HK-2 (cell line): ENCODE data around the gene HSD11B2.
A peak's percentile ranks its signal among the peaks of the same experiment; 100 is the strongest.

Source experiments
- DNase-seq: peaks from one replicate; pipeline ENCODE4 v3.0.0-alpha.2; 2018; ENCODE audit not compliant: unreplicated experiment

The HSD11B2 gene

DNA sequence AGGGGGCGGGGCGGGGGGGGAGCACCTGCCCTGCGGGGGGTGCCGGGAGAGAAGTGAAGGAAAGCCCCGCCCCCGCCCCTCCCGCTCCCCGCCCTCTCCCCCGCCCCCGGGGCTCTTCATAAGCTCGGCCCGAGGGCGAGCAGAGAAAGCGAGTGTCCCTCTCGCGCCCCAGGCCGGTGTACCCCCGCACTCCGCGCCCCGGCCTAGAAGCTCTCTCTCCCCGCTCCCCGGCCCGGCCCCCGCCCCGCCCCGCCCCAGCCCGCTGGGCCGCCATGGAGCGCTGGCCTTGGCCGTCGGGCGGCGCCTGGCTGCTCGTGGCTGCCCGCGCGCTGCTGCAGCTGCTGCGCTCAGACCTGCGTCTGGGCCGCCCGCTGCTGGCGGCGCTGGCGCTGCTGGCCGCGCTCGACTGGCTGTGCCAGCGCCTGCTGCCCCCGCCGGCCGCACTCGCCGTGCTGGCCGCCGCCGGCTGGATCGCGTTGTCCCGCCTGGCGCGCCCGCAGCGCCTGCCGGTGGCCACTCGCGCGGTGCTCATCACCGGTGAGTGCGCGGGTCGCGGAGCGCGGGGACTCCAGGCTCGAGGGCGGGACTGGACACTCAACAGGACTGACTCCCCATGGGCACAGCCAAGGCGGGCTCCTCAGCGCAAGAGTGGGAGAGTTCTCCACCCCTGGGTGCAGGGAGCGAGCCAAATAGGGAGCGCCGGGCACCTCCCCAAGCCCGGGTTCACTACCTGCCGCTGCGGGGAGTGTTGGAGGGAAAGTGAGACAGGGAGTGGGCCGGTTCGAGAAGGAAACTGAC is at the start of gene HSD11B2:
Gene HSD11B2 (plus strand): TSS at position 145 of the 798 bp plus-strand sequence. CDS start 128 bp downstream, at position 273.
- DNase-seq: peak; percentile 71

DNA sequence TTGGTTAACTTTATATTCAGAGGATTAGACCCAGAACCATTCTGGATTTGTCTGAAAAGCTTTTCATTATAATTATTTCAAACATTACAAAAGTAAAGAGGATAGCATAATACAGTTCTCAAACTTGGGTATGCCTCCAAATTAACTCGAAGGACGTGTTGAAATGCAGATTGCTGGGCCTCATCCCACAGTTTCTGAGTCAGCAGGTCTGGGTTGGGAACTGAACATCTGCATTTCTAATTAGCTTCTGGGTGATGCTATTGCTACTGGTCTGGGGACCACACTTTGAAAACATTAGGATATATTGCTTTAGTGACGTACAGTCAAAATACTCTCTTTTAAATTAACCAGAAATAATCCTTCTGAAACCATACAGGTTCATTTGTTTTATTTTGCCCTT is 47.6 kb upstream of the HSD11B2 start:
- DNase-seq: no peak

DNA sequence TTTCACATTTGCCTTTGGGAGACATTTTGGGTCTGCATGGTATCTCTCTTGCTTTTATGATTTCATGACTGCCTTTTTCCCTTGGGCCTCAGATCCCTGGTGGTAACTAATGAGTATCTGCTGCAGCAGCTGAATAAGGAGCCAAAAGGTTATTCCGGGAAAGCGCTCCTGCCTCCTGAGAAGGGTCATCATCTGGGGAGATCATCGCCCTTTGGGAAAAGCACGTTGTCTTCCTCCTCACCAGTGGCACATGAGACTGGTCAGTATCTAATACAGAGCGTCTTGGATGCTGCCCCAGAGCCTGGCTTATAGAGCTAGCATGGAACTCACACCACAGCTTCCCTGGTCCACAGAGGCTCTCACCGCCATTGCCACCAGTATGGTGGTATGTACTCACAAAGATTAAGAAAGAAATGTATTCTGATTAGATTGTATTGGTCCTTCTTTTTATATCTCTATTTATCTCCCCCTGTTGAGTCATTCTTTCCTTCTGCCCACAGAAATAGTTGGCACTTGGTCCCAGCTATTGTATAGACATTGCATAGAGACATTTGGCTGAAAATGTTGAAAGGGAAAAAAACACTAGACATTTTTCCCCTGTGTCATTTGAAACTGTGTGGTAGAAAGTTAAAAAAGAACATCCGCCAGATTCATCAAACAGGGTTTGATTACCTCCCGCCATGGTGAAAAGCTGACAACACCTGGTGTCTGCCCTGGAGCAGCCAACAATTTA is 46.0 kb upstream of the HSD11B2 start:
- no peak for DNase-seq

DNA sequence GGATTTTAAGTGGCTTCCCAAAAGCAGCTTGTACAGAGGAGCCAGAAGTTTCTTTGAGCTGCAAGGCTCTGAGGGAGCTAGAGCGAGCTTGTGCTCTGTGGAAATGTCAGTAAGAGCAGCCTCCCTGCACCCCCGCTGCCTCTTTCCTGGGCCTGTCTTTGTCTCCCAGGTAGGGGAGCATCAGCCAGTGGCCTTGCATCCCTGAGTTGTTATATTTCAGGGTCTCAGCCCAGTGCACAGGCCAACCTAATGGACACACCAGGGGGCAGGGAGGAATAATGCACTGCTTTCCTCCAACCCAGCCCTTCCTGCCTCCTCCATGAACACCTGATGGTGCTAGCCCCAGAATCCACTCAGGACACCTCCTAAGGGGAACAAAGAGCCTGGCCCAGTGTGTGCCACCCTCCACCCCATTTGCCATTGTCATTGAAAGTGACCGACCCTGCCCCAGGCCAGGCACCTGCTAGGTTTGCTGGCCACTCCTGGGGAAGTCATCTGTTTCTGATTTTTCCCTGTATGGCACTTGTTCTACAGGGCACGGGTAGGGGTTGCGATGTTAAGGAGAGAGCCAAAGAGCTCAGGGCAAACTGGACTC is 44.0 kb upstream of the HSD11B2 start:
- no peak for DNase-seq

DNA sequence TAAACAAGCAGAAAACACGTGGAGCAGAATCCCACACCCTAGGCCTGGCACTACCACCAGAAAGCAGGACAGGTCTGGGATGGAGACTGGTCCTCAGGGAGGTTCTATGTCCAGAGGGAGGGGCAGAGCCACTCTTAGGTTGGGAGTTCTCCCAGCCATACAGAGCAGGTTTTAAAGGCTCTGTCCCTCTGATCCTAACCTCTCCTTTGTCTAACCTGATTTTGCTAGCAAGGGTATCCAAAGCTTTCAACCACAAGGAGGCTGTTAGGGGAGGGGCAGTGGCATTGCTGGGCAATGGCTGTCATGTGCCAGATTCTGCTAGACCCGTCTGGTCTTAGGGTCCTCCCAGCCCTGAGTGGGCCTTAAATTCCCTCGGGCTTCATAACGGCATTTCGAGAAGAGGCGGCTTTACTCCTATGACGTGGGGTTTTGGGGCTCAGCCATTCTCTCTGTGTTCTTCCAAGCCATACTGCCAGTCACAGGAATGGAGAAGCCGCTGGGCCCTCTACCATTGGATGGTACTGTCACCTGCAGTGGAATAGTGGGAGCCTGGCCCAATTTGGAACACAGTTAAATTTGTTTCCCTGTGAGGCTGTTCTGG is 43.3 kb upstream of the HSD11B2 start:
- DNase-seq: no peak

DNA sequence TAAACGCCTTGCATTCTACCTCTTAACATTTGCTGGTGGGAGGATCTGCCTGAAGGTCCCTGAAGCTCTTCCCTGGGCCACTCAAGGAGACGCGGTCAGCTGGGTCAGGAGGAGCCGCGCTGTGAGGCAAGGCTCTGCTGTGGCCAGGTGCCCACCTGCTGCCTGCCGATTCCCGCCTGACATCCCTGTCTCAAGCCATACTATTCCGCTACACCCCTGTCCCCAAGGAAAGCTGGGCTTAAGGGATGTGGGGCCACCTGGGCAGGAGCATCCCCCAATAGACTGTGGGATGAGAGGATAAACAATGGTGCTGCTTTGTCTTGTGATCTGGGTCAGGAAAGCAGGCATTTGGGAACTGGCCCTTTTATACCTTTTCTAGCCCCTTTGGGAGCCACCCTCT is 42.7 kb upstream of the HSD11B2 start:
- DNase-seq: no peak

DNA sequence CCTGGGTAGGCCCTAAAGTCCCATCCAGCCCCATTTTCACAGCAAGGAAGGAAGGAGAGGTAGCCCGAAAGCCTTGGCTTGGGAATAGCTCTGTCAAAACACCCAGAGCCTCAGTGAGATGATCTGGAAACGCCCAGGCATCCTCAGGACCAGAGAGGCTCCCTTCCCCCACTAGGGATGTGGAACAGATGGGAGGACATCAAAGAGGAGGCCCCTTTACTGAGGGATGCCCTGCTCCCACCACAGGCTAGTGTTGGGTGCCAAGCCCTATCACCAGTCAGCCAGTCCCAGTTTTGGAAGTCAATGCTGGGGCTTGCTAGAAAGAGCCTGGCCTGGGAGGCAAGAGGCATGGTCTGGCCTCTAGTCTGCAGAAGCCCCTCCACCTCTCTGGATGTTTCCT is 42.3 kb upstream of the HSD11B2 start:
- DNase-seq: no peak

DNA sequence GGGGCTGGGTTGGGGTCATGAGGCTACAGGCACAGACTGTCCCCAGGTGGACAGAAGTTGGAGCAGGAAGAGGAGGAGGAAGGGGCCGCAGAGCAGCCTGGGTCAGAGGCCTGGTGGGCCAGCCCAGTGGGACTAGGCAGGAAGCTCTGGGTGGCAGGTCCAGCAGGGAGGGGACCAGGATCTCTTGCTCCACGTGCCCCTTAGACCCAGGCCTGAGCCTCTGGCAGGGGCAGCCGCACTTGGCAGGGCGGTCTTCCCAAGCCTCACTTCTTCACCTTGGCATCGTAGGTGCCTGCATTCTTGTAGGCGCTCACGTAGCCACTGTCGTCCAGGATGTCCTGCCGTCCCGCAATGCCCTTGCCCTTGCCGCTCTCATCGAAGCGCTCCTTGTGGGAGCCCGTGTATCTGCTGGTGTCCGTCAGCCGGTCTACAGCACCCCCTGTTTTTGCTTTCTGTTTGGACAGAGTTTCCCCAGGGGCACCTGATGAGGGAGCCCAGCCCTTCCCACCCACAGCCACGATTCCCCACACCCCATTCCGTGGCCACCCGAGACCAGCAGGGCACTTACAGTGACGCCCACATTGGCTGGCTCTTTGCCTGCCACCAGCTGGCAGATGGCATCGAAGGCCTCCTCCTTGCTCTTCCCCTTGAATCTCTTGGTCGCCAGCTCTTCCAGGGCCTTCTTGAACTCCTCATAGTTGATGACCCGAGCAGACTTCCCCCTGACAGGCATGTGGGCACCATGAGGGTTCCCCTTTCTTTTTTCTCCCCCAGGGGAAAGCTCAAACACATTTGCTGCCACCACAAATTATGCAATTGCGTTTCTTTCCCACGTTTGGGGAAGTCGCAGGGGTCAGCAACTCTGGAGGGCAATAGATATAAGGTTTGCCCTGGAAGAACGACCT is 40.8 kb upstream of the HSD11B2 start:
- no peak for DNase-seq

DNA sequence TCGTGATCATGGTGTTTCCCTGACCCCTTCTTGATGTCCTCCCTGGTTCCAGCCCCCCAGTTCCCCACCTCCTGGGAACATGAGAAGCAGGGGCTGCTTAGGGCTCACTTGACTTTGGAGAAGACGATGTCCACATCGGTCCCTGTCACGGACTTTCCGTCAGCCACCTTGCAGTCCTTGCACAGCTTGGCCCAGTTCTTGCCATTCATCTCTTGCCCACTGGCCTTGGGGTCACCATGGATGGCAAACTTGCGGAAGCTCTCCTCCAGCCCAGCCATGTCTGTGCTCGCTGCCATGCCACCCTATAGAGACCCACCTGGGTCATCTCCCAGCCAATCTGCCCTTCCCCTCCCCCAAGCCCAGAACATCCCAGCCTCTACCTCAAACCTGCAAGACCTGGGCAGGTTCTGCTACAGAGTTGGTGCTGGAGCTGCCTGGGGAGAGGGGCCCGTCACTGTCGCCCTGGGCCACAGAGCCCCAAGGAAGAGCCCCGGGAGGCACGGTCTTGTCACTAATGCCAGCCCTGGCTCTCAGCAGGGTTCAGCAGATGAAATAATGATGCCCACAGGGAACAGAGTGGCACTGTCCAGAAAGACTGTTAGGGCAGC is 40.0 kb upstream of the HSD11B2 start:
- DNase-seq: no peak

DNA sequence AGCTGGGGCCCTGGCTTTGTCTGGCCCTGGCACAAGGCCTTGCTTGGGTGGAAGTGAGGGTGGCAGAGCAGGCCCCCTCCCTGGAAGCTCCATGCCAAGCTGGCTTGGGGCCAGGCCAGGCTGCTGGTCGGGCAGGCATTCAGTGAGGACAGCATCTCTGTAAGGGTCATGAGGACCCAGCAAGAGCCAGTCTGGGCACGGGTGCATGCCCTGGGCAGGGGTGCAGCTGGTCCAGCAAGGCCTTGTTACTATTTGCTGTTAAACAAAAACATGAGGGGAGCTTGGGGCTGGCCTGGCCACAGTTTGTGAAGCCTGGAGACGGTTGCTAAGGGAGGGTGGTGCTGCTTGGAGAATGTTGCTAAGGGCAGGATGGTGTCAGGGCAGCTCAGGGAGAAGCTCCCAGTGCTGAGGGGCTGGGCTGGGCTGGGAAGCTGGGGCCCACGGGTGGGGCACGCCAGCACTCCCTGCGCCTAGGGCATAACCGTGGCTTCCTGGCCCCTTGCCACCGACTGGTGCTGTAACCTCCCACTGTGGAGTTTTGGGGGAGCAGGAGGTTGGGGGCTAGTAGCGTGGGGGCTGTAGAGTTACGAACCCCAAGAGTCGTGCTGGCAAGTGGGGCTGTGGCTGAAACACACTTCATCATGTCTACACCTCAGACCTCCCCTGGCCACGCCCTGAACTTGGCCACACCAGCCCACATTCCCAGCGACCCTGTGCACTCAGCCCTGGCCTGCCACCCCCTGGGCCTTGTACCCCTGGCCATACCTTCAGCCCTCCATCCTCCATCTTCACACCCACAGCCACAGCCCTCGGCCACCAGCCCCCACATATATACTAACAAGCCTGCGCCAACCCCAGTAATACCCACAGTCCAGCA is 39.3 kb upstream of the HSD11B2 start:
- no peak for DNase-seq

DNA sequence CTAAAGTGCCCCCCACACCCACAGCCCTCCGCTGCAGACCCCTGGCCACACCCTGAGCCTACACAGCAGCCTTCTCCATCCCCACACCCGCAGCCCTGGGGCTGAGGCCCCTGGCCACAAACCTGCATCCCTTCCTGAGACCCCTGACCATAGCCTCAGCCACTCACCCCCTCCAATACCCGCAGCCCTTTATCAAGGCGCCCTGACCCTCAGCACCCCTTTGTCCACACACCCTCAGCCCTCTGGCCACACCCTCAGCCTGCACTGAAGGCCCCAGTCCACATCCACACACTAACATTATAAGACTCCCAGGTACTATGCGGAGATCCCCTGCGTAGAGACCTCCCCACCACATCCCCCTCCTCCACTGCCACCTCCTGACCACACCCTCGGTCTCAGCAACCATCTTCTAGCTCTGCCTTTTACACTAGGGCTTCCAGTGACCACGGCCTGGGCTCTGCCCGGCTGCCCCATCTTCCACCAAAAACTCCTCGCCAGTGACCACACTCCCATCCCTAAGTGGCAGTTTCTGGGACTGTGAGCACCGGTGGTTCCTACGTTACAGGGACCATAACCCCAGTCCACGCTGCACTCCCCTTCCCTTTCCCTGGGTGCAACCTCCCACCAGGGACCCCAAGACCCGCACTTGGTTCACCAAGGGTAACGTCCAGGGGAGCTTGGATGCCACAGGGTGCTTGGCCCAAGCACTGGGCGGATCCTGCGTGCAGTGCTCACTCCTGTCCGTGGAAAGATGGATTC is 38.4 kb upstream of the HSD11B2 start:
- no peak for DNase-seq

DNA sequence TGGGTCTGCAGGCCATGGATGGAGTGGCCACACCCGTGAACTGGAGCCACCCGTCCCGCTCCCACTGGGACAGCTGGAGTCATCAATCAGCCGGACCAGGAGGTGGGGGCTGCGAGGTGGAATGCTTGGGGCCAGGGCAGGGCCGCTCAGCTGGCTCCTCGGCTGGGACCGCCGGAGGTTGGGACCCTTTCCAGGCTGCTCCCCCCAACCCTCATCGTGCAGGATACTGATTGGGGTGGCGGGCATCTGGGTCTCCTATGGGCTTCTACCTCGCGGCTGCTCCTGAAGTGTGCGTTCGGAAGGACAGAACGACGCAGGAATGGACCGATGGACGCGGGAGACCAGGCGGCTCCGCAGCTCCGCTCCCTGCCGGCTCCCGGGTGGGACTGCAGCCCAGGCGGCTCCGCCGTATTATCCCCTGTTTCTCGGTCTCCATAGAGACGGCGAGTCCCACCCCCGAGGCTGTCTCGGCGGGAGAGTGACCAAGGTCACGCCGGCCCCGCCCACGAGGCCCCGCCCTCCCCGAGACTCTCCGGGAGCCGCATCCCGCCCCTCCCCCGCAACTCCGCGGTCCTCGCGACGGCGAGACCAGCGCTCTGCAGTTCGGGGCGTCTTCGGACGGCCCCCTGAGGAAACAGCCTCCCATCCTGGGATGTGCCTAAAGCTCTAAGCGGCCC is 37.7 kb upstream of the HSD11B2 start, which contains the start of gene TPPP3:
Gene TPPP3 (minus strand): TSS at position 388 of the 677 bp plus-strand sequence. CDS start 2,387 bp downstream, outside the sequence.
- DNase-seq: peak; percentile 49

DNA sequence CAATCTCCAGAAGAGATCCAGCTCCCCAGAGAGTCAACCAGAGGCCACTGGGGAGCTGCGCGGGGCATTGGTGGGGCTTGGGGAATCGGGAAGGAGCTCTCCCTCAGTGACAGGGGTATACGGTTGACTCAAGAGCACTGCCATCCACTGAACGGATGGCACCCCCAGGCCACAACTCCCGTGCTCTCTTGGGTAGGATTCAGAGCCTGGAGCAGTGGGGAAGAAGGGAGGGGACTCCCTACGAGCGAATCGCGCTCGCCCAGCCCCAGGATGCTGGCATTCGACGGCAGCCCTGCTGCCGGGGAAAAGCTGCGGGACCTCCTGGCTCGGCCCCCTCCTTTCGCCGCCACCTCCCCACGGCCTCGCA is 37.1 kb upstream of the HSD11B2 start:
- no peak for DNase-seq

DNA sequence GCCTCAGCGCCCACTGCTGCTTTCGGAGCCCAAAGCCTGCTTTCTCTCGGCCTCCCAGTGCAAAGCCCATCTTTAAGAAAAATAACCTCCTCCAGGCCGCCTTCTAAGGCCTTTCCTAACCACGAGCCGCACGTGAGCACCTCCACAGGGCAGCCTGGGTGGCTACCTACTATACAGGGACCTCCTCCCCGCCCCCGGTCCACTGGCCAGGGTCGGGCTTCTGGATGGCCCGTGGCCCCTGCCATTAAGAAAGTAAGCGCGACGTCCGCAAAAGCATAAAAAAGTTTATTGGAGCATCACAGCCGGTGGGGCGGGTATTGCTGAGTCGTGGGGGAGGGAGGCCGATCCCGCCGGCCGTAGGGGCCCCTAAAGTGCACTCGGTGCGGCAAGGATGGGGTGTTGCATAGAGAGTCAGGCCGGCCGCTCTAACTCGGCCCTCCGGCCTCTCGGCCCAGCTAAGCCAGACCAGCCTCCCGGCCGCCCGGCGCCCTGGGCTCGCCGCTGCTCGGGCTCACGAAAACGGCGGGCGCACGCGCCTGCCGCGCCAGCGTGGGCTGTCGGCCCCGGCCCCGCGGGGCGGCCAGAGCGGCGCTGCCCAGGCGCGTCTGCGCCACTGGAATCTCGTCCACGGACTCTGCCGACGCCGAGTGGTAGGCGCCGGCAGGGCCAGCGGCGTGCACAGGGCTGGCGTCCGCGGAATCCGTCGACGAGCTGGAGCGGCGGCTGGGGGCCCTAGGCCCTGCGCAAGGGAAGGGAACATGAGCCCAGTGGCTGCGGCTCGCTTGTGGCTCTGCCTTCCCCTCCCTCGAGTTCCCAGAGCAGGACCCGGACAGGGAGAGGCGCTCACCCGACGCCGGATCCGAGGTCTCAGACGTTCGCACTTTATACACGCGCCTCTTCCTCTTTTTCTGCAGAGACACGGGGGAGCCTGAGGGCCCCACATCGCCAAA is 36.5 kb upstream of the HSD11B2 start:
- DNase-seq: no peak

DNA sequence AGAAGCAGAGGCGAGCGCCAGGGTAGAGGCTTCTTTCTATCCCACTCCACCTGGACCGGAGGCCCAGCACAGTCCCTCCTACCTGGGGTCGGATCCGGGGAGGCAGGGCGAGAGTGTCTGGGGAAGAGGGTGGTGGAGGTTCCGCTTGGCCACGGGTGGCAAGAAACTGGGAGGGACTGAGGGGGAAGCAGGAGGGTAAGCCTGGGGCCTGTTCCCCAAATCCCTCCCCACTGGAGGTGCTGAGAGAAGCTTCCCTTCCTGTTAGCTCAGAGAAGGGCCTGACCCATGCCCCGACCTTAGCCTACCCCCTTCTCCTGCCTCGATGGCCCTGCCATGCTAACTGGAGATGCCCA is 35.8 kb upstream of the HSD11B2 start:
- DNase-seq: no peak

DNA sequence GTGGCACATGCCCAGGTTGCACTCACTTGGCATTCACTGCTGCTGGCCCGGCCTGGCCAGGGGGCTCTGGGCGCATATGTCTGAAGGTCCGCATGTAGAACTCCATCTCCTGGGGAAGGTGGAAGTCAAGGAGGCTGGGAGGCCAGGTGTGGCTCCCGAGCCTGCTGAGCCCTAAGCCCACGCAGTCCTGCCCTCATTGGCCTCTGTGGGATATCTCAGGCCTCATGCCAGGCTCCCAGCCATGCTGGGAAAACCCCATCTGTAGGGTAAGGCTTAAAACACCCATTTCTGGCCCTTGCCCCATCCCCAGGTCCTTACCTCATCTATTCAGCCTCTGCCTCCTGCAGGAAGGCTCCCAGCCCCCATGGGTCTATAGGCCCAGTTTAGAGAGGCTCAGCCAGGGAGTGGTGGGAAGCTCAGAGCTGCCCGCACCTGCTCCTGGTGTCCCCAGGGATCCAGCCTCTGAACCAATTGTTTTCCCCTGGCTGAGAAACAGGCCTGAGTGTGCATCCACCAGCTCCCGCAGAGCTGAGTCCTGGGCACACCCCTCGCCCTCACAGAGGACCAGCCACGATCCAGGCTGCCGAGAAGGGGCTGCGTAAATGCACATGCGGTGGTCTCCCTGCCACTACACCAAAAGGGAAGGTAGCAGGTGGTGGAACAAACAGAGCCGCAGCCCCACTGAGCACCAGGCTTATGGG is 35.3 kb upstream of the HSD11B2 start:
- DNase-seq: no peak
